Left colon (tissue), 2 donors: ENCODE measurements around the gene NPVF. TPM values are rescaled to one million over a fixed set of nuclear protein-coding genes. Genes with fewer than 3 reads are reported as not detected.
A peak's percentile ranks its signal among the peaks of the same experiment; 100 is the strongest.

Experiments
- ATAC-seq: fragments of 200-7000 bp; cut with Tn5 transposase; one replicate; pipeline ENCODE4 v1.9.1; 2020; ENCODE audit warnings: mild to moderate bottlenecking, moderate library complexity
- DNase-seq, 2 donors: peaks; one replicate each; pipeline ENCODE4 v3.0.0-alpha.2; 2020
- intact Hi-C, 2 donors: fragments of 100-400 bp; cut with DNase I in 1 of 2; cut with micrococcal nuclease in 1 of 2; formaldehyde crosslinking; loops; one replicate each; pipeline versions ENCODE4 v1.11.2 to v1.14.0; 2022; cut with DNase I, micrococcal nuclease
- total RNA-seq, 2 donors: library from RNA; stranded (reverse); fragmentation: NEBNext Ultra II Directional; extraction: Animal tissue kit (Norgen Biotek cat#: 25700); gene quantifications; one replicate each; pipeline ENCODE4 v1.2.1, GENCODE V29; 2021
- donor health status: DM: no; HTN: no; CAD: no.
- donor health status: DM: yes; HTN: yes; CAD: no.

NPVF gene
- total RNA-seq, 2 donors from 2014 or later, result not detected

DNA sequence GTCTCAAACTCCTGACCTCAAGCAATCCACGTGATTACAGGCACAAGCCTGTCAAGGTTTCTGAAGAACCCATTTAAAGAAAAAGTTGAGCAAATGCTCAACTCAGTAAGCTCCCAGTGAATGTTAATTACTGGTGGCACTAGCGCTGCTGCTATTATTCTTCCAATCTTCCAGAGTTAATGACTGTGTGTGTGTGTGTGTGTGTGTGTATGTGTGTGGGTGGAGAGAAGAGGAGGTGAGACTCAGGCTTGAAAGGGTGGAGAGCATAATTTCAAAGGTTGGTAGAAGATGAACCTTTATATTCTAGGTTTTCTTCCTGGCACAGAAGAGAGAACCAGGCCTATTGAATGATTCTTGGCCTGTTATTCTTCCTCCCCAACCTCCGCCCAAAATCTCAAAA is 11.6 kb upstream of the NPVF start:
- no peak for DNase-seq
- intact Hi-C loops, result no loop called here
- ATAC-seq, result no peak

DNA sequence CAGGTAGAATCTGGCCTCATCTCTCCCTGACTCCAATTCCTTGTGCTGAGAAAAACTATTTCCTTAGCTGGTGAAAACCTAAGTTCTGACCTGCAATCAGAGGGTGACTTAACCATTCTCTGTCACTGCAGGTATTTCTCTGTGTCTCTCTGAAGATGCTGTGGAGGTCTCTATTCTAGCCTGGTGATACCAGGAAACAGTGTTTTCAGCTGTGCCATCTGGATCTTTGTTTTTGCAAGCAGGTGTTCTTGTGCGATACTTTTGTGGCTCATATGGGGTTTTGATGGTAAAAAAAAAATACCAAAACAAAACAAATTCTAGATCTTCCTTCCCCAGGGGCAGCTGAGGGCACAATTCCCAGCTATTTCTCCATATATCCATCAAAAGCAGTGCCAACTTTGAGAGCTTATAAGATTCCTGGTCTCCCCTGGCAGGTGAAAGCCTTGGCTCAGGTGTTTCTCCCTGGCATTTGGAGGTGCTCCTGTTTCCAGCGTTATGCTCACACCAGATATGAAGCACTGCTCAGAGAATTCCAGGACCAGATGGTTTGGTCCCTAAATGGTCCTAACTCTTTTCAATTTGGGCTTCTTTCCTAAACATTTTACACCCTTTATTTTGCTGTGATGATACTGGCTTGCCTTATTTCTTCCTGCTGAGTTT is 9.9 kb upstream of the NPVF start:
- intact Hi-C loops, result no loop called here
- no peak for ATAC-seq
- DNase-seq, result no peak

DNA sequence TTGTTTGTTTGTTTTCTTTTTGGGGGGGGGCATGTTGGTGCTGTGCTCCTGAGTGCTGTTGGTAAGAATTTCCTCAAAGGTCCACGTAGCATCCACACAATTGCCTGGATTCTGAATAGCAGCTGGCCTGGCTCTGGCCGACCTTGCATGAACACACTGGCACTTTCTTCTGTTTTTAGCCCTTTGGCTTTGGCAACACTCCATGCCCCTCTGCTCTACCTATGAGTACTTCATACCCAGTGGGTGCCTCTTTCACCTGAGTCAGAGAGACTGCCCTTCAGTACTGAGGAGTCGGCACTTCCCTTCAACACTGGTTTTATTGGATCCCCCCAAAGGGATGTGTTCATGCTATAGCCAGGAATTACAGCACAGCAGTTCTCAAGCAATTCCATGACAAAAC is 7.2 kb upstream of the NPVF start:
- no peak for ATAC-seq
- intact Hi-C loops, result no loop called here

DNA sequence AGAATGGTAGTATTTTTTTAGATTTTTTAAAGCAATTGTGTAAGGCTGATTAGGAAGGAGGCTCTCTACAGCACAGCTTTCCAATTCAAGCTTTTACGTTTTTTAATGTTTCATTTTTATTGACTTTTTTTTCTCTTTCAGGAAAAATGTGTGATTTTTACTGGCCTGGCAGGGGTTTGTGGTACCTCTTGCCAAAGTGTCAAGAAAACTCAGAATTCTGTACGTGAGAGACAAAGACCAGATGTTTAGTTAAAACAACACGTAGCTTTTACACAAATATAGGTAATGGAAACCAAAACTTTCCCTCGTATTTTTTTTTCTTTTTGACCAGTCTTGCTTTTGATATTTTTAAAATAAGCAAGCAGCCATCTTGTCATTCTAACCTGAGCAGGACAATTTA is 6.0 kb upstream of the NPVF start:
- no peak for DNase-seq
- no peak for ATAC-seq
- intact Hi-C loops, result no loop called here

More for the DNA sequence above, 7.2 kb upstream of the NPVF start:
- DNase-seq, result no peak

DNA sequence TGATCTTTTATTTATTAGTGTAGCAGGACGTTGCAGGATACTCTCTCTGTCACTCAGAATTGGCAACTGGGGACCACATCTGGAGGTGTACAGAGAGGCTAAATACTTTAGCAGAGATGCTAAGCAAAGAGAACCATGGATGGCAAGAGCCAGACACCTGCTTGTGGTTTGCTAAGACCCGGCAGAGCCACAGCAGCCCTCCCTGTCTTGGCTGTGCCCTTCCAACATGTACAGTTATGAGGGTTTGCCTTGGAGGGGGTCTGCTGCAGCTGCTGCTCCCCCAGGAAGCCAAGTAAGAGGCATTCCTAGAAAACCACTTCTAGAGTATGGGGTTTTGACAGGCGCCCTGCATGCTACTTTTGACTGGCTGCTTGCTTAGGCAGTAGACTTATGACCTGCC is 5.1 kb downstream of the NPVF start:
- intact Hi-C loops, result no loop called here
- no peak for DNase-seq
- ATAC-seq, result no peak

DNA sequence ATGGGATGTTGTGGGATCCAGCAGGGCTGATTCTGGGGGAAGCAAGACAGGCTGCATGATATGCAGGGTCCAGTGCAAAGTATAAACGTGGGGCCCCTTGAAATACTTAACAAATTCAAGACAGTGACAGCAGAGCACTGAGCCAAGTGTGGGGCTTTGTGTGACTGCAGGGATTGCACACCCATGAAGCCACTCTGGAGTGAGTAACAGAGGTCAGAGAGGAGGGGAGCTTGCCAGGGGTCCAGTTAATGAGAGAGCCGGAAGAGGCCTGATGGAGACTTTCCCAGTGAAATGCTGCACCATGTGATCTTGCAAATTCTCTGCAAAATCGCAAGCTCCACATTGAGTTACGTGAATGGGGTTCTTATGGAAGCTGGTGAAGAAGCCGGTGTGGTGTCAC is 5.6 kb downstream of the NPVF start:
- ATAC-seq (no peak), DNase-seq (no peak)
- intact Hi-C loops, result no loop called here

DNA sequence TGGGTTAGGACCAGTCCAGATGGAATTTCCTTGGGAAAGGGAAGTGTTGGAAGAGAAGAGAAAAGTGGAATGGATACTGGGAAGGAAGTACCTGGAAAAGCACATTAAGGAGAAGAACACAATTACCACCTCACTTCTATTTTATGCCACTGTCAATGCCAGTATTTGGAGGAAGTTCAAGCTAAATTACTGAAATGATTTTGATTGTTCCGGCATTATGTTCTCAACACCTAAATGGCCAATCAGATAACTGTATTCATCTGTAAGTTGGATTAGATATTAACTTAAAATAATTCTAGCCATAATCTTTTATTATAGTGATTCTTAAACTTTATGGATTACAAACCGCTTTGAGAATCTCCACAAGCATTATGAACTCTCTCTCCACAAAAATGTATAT is 7.3 kb downstream of the NPVF start:
- no peak for DNase-seq
- peak; percentile 82 for ATAC-seq
- intact Hi-C loops, result no loop called here

DNA sequence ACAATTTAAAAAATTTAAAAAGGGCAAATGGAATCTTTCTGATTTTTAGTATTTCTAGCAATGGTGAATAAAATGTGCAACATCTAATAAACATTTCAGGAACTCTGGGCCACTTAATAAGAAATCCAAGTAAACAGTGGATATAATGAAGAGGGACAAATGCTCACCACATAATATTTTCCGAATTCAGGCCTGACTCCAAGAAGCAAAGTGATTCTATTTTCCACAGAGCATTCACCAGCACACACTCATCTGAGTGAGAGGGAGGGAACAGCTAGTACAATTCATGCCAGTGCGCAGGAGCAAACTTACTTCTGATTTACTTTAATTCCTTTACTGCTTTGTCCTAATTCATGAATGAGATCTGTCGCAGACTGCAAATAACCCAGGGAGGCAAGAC is 10.1 kb downstream of the NPVF start:
- intact Hi-C loops, result no loop called here
- no peak for DNase-seq
- no peak for ATAC-seq

DNA sequence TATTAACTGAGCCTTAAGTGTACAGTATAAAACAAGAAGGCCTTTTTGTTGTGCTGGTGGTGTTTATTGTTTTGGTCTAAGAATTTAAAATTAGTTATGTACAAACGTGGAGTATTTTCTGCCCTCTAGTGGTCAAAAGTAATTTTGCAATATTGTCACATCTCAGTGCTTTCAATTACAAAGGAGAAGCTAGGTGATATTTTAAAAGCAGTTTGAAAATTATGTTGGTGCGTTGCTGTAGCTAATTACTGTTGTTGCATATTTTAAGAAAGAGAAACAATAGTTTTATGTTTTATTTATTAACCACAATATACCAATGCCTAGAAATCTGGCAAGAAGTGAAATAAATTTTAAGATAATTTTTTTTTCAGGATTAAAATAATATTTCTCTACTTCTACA is 11.4 kb downstream of the NPVF start:
- DNase-seq (no peak), ATAC-seq (peak; percentile 24)
- intact Hi-C loops, result no loop called here

DNA sequence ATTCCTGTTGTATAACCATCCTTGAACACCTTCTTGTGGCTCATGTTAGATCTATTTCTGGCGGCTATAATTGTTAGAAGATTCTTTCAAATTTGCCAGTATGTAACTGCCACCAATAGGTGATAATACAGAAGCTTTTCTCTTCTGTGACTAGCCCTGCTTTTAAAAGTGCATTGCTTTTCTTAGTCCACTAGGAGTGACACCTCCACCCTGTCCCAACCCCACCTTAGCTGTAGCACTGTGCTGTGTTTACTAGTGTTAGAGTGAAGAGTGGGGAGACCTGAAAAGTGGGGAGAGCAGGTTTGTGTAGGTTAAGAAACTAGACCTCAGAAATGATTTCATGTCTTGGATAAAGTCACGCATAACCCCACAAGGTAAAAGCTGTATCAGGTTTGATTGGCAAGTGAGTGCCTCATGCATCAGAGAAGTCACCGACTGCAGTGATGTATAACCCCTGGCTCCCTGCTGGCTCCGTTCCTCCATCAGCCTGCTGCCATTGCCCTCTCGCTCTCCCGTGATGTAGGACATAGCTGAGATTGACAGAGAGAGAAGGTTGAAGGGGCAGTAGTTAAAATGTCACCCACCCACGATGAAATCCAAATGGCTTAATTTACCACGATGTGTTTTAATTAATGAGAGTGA is 12.5 kb downstream of the NPVF start:
- DNase-seq (no peak), ATAC-seq (peak; percentile 67)
- intact Hi-C loops, result no loop called here

DNA sequence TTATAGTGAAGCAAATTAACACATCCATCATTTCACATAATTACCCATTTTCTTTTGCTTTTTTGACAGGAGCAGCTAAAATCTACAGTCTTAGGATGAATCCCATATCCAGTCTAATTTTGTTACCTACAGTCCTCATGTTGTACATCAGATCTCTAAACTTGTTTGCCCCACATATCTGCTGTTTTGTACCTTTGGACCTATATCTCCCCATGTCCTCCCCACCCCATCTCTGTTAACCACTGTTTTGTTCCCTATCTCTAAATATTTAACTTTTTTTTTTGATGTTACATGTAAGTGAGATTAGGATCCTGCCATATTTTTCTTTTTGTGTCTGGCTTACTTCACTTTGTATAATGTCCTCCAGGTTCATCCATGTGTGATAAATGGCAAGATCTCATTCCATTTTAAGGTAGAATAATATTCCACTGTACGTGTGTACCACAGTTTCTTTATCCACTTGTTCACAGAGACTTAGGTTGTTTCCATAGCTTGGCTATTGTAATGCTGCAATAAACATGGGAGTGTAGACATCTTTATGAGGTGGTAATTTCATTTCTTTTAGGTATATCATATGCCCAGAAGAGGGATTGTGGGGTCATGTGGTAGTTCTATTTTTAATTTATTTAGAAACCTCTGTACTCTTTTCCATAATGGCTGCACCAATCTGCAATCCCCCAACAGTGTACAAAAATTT is 19.6 kb downstream of the NPVF start:
- peak; percentile 78 for ATAC-seq
- intact Hi-C loops, result no loop called here
- DNase-seq, result no peak

DNA sequence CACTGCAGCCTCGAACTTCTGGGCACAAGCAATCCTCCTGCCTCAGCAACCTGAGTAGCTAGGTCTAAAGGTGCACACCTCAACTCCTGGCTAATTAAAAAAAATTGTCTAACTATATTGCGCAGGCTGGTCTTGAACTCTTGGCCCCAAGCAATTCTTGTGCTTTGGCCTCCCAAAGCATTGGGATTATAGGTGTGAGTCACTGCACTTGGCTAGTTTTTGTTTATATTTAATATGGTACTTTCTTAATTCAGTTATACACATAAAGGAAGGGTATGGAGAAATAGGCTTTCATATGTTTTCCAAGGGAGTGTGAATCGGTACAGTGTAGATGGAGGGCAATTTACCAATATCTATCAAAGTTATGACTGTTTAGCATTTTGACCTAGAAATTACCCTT is 20.4 kb downstream of the NPVF start:
- DNase-seq (peak in 1 of 2 donors; percentile 37), ATAC-seq (peak; percentile 67)
- intact Hi-C loops, result no loop called here

DNA sequence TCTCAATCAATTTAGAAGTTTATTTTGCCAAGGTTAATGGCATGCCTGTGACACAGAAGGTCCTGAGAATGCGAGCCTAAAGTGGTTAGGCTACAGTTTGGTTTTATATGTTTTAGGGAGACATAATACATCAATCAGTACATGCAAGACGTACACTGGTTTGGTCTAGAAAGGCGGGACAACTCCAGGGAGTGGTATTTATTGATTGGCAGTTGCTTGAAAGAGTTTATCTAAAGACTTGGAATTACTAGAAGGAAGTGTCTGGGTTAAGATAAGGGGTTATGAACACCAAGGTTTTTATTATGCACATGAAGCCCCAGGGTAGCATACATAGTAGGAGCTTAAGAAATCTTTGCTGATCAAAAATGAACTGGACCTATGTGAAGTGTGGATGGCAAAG is 21.5 kb downstream of the NPVF start:
- intact Hi-C loops, result no loop called here
- ATAC-seq (peak; percentile 72), DNase-seq (peak in 1 of 2 donors; percentile 46)

DNA sequence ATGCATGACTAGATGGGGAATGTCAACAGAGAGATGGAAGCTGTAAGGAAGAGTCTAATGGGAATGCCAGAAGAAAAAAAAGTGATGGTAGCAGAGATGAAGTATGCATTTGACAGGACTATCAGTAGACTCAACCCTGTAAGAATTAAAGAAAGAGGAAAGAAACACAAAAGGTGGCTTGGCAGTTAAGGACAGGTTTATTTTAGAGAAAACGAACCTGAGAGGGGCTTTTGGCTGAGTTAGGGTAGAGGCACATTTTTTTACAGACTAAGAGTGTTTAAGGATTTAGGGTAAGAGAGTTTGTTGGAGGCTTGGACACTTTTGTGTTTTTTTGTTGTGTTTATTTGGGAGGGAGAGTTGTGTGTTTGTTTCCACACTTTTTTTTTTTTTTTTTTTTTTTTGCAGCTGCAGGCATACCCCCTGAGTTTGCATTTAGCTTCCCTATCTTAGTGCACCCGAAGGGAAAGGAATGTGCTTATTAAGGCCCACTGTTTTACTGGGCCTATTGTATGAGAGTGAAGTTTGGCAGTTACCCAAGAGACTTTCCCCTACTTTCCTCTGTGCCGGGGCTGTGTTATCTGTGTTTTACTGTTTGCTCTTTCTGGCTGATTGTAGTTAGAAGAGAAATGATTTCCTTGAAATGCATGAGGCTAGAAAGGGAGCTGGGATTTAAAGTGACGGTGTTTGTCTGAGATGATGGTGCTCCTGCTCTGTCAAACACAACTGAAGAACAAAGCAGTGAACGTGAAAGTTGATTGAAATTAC is 32.0 kb downstream of the NPVF start:
- DNase-seq (peak in 1 of 2 donors; percentile 45), ATAC-seq (peak; percentile 83)
- intact Hi-C loops, result no loop called here

DNA sequence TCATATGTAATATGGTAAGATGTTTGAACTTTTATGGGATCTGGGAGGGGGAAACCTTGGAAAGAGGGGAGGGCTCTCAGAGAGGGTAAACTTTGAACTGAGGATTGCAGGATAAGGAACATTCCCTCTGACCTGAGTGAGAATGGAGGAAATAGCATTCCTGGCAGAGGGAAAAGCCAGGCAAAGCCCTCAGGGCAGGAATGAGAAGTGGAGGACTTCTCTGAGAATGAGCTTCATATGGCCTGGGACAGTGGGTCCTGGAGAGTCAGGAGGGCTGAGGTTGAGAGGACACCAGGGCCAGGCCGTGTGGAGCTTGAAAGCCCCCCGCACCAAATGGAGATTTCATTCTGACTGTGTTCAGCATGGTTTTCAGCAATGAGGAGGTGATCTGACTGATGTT is 34.2 kb downstream of the NPVF start:
- ATAC-seq (no peak), DNase-seq (no peak)
- intact Hi-C loops, result no loop called here

DNA sequence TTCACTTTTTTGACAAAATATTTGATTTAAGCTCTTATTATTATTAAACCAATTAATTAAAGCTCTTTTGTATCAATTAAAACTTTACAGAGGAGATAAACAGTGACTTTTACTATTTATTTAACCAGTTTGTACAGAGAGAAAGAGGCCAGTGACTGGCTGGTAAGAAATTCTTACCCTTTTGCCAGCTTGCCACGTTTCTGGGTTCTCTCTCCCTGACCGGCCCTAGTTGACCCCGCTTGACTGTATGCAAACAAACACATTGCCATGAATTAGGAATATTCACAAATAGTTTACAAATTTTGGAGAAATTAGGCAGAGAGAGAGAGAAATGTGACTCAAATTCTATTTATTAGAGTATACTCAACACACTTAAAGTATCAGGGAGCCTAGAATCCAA is 36.2 kb downstream of the NPVF start:
- no peak for DNase-seq
- no peak for ATAC-seq
- intact Hi-C loops, result no loop called here

DNA sequence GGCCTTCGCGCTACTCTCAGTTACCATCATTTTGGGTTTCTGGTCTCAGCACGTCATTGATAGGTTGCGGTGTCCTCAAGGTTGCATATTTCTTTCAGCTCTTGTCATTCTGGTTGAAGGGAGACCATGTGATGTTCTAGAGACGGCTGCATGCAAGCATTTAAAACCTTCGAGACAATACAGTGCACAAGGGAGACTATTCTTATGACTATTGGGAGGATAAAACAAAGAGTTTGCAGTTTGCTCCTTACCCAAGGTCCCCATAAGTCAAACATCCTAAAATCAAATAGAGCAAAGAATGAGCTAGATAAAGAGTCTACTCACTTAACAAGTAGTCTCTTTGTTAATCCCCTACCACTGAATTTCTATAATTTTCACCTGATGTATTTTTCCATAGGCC is 39.1 kb downstream of the NPVF start:
- ATAC-seq, result no peak
- no peak for DNase-seq
- intact Hi-C loops, result no loop called here

DNA sequence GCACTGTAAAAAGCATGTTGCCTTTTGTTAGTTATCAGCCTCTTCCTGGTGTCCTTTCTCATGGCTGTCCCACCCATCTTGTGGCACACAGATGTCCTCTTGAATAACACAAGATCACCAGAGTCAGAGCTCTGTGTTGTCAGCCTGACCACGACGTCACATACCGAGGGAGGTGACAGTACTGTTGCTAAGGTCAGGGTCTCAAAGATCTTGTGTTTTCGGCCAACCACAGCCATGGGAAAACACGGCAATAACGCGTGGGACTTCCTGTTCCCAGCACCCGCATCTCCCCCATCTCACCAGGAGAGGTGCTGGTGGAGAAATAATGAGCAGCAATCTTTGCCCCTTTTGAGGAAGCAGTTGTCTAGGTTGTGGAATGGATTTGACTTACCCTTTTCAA is 40.4 kb downstream of the NPVF start:
- intact Hi-C loops, result no loop called here
- ATAC-seq (no peak), DNase-seq (no peak)

DNA sequence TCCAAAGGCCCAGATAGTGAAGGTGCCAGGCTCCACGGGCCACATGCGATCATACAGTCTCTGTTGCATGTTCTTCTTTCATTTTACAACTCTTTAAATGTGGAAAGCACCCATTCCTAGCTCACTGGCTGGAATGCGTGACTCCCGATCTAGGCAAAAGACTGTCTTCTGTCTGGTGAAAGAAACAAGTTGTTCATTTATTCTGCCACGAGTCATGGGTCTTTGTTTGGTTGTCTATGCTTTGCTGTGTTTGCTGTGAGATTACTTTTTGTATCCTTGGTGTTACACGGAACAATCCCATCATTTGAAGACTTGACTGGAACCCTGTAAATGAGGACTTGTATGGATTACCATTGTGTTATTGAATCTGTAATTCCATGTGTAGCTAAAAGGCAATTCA is 41.9 kb downstream of the NPVF start:
- DNase-seq, result no peak
- intact Hi-C loops, result no loop called here
- no peak for ATAC-seq

DNA sequence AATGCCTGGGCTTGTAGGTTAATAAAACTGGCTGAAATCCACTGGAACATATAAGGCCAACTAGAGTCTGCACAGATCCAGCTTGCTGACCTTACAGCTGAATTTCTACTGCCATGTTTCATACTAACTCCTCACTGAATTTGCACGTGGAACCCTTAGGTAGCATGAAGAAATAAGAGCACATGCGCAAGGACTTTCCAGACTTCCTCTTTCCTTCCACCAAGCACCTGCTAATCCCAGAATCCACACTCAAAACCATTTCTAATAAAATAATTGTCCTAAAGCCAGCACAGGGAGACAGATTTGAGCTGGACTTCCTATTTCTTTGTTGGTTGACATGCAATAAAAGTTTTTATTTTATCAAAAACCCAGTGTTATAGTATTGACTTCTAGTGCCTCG is 46.8 kb downstream of the NPVF start:
- ATAC-seq (no peak), DNase-seq (no peak)
- intact Hi-C loops, result no loop called here
